Dedifferentiated amniotic fluid mesenchymal stem cell (primary cell): ENCODE results near the gene DLGAP3.

ENCODE experiments used
- DNase-seq: peaks from one replicate; pipeline ENCODE4 v3.0.0-alpha.2; 2016; ENCODE audit errors: extremely low spot score

DLGAP3 gene

DNA sequence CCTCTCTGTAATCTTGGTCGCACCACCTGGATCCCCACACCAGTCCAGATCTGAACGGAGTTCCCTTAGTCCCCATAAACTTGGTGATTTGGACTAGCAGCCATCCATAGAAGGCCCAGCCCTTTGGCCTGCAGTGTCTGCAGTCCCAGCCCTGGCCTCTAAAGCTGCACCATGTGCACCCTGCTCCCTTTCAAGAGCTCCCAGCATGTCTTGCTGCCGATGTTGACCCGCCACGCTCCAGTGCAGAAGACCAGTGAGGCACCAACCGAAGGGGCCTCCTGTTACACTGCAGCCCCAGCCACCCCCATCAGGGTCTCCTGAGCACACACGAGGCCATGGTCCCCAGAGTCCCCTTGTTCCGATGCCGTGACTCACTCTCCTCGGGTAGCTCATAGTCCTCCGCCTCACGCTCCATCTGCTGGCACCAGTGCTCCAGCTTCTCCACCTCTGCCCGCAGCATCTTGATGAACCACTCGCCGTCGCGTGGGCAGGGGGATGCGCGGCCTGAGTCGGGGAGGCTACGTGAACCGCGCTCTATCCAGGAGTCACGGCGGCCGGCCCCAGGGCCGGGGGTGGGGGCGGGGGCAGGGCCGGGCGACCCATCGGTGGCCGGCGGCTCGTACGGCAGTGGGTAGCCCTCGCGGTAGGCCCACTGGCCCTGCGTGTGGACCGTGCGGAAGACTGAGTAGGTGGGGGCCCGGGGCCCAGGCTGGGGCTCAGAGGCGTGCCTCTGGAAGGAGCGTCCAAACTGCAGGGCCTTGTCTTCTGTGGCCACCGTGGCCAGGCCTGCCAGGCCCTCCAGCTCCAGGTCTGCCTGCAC is 61.0 kb downstream of the DLGAP3 start:
- DNase-seq: no peak

DNA sequence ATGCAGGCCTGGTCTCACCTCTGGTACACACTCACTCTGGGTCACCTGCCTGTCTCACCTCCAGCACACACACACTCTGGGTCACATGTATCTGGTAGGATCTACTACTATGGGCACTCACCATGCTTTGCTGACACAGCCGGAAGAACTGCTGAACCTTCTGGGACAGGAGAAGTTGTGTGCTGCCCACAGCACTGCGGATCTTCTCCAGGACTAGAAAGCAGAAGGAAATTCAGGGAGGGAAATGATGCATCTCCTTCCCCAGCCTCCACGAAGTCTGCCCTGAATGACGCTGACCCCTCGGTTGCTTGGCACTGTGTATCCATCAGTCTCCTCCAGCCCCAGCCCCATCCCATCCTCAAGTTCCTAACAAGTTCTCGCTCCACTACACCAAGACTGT is 62.0 kb downstream of the DLGAP3 start:
- no peak for DNase-seq

DNA sequence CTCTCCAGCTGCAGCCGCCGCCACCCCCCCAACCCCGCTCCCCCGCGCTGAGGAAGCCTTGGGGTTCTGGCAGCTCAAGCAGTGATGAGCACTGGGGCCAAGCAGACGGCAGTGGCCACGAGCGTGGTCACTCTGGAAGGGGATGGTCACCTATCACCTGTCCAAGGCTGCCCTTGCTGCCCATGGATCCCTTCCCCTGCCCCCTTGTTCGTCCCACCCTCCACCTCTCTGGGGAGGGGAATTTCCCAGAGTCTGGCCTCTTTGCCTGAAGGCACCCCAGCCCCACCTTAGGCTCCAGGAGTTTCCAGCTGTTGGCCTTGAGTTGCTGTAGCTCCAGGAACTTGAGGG is 62.7 kb downstream of the DLGAP3 start:
- DNase-seq: no peak

DNA sequence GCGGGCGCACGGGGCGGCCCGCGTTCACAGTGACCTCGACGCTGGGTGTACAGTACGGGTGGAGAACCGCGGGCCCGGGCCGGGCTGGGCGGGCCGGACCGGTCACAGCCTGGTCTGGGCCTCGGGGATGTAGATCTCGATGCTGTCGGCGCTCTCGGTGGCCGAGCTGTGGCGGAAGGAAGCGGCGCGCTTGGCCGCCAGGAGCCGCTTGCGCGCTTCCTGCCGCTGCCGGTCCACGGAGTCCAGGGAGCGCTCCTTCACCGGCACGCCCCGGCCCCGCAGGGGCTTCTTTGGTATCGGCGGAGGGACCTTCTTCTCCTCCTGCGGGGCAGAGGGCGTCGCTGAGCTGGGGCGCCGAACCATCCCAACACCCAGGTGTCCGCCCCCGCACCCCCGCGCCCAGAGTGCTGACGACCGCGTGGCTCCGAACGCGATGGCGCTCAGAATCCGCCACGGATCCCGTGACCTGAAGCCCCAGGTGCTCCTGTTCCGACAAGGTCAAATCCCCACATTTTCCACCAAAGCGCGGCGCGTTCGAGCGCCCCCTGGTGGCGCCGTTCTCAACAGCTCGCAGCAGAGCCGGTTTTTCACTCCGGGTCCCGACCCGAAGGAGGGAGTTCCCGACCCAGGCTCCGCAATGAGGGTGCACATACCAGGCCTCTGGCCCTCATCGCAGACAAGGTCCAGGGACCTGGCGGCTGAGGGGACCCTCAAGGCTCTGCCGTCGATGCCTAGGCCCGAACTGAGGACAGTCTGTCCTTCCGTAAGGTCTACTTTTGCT is 63.3 kb downstream of the DLGAP3 start:
- DNase-seq: peak; percentile 44

DNA sequence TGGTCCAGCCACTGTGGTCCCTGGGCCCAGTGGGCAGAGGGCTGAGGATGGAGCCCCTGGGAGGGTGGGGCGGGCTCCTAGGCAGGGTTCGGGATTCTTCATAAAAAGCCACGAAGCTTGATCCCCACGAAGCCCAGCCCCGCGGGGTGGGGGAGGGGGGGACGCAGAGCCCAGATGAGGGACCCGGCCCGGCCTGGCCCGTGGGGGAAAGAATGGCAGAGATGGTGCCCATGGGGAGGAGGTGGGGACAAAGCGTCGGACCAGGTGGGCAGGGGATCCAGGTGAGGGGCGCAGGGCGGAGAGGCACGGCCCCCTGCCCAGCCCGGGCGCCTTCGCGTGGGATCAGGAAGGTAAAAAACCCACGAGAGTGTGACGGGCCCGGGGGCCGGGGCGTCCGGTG is 63.9 kb downstream of the DLGAP3 start:
- DNase-seq: no peak

DNA sequence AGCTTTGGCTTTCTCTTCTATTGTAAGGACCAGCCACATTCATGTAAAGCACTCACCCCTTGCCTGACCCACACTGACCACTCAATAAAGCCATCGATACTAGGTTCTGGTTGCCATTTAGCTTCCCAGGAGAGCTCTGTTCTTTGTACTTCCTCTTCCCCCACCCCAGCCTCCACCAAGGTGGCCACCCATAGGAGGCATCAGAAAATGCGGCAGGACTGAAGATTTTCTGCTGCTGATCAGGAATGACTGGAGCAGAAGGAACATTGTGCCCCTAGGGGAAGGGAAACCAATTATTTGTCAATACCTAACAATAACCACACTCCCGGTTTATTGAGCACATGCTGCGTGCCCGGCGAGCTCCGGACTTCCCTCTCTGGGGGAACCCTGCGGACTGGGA is 64.7 kb downstream of the DLGAP3 start:
- DNase-seq: no peak

DNA sequence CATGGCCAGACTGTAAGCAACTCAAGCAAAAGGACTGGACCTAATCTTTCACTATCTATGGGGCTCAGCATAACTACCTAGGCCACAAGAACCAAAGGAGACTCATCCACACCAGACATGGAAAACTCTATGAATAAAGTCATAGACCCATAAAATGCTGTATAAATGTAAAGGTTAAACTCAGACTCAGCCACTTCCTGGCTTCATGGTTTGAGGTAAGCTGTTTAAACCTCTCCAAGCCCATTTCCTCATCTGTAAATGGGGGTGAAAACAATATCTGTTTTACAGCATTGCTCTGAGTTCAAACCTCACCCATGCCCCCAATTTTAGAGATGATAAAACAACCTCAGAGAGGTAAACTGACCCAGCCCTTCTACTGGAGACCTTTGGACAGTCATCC is 65.9 kb downstream of the DLGAP3 start:
- no peak for DNase-seq

DNA sequence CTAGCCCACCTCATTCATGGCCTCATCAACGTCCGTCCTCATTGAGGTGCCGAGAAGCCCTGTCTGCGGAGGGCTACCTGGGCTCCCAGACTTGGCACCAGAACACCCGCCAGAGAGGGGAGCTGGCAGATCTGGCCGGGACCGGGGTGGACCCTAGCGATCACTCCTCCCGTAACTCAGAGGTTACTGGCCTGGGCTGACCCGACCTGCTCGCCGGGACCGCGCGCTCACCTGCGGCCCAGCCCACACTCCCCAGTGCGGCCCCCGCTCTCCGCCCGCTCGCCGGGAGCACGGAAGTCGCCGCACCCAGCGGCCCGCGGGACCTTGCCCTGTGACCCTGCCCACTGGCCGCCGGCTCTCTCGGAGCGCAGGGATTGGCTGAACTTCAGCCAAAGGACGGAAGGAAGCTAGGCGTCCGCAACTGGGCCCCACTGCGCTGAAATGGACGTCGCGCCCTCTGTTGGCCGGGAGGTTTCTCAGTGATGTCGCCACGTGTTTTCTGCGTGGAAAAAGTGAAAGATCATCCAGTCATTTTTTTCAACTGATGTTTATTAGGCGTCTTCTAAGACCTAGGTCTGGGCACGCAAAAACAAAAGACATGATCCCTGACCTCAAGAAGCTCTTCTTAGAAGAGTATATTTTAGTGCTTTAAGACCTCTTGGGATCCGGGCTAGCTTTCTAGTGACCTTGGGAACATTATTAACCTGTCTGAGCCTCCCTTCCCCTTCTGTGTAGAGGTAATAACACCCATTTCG is 69.8 kb downstream of the DLGAP3 start, which contains the start of gene SMIM12:
SMIM12 (minus strand) TSS at position 304 of the 755 bp plus-strand sequence. CDS start 3,772 bp downstream, outside the sequence.
- peak; percentile 94 for DNase-seq

DNA sequence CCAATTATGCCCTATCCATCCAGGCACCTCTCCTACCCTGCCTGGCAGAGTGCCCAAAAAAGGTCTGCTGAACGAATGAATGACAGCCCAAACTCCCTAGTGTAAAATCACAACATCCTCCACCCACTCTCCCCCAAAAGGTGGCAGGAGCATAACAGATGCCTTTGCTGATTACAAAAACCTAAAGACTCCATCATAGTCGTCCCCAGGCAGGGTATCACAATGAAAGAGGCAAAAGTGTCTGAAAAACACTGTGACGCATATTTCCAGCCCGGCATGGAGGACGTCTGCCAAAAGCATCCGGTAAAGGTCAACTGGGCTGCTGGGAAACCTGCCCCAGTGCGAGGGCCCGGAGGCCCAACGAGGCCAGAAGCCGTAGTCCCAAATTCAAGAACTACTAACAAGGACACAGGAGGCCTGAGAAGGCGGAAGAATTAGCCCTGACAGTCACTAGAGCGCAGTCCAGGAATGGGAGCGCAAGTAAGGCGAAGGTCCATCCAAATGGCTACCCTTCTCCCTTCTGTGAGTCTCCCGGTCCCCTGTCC is 70.5 kb downstream of the DLGAP3 start:
- DNase-seq: peak; percentile 17

DNA sequence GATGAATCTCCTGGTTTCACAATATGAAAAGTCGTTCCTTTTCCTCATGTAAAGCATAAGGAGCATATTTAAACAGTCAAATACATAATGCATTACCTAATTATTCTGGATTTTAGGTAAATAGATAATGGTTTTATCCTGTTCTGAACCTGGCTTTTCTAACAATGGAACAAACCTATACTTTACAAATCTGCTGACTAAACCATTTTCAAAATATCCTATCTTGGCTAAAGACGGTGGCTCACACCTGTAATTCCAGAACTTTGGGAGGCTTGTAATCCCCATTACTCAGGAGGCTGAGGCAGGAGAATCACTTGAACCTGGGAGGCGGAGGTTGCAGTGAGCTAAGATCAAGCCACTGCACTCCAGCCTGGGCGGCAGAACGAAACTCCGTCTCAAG is 72.8 kb downstream of the DLGAP3 start:
- DNase-seq: no peak

DNA sequence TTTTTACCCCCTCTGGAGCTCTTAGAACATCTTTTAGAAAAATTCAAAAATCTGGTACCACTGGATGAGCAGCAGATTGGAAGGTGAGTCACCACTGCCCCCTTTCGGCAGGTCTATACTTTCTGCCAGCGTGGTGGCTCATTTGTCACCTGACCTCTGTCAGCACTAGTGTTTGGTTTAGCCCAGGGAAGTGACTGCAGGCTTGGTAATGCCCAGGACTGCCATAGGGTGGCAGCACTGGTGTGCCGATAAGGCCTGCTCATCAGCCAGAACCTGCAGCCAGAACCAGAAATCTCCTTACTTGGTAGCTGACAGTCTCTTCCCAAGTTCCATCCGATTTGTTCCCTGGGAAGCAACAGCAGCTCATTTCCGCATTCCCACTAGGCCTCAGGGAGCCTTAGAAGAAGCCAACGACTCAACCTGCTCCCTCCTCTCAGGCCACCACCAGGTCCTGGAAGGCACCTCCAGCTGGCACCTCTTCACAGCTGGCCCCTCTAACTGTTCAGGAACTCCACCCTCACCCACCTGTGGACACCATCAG is 76.7 kb downstream of the DLGAP3 start:
- DNase-seq: peak; percentile 90

DNA sequence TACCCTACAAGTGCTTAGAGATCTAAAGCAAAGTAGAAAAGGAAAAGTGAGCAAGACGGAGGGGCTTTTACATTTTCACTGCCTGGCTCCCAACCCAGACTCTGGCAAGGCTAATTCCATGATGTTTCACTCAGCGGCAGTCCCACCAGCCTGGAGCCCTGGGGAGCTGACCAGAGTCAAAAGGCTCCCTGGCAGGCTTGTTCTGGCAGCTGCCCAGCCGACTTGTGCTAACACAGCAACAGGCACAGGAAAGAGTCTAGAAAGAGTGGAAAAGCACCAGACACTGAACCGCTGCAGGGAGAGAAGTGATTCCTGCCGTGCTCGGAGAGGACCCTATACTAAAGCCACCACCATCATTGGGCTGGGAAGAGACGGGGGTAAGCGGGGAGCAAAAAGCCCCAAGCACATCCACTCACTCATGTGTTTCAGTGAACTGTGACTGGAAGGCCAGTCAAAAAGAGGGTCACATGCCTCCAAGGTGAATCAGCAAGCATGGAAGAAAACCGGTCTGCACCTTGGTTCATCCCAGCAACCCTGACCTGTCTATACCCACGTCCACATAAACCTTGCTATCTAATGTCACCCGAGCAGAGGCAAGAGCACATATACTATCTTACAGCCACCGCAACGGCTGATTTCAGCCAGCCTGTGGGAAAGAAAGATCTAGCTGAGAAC is 77.9 kb downstream of the DLGAP3 start:
- no peak for DNase-seq

DNA sequence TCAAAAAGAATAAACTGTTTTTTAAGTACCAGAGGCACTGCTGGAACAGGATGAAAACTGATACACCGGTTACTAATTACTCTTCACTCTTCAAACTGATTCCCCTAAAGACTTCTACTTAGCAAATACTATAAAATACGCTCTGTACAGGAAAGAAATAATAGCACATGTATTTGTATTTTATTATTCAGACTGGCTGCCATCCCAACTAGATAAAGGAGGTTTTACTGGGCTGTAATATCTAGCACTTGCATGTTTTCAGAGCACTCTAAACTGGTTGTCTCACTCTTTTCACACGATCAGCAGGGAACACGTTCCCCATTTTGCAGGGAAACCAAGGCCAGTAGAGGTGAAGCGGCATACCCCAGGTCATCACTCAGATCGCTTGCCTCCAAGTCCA is 79.1 kb downstream of the DLGAP3 start:
- no peak for DNase-seq

DNA sequence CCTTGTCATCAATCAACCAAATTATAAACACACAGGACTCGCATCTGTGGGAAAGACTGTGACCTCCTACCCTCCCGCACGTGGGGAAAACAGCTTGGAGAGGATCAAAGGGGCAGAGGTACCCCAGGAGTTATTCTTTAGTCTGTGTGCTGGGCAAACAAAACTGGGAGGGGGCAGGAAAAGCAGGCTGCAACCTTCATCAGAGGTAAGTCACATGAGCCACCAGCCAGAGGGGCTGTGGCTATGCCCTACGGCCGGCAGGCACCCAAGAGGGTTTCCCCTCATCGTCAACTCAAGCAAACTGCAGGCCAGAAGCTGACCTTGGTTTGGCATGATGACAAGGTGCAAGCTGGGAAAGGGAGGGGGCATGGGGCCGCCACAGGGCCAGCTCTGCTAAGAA is 82.4 kb downstream of the DLGAP3 start:
- DNase-seq: no peak

DNA sequence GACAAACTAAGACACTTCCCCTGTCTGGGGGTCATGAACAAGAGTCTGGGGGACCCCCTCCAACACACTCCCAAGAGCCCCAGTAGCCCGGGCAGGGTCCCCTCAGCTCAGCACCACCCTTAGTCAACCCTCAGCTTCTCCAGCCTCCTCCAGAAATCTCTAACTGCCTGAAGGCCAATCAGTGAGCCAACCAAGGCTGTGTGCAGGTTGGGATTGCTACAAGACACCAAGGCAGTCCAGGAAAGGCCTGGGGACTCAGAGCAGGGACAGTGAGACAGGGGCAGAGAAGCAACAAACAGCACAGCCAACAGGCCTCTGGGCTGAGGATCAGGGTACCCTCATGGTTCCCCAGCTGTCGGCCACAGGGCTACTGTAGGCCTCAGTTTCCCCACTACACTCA is 83.2 kb downstream of the DLGAP3 start:
- DNase-seq: no peak

DNA sequence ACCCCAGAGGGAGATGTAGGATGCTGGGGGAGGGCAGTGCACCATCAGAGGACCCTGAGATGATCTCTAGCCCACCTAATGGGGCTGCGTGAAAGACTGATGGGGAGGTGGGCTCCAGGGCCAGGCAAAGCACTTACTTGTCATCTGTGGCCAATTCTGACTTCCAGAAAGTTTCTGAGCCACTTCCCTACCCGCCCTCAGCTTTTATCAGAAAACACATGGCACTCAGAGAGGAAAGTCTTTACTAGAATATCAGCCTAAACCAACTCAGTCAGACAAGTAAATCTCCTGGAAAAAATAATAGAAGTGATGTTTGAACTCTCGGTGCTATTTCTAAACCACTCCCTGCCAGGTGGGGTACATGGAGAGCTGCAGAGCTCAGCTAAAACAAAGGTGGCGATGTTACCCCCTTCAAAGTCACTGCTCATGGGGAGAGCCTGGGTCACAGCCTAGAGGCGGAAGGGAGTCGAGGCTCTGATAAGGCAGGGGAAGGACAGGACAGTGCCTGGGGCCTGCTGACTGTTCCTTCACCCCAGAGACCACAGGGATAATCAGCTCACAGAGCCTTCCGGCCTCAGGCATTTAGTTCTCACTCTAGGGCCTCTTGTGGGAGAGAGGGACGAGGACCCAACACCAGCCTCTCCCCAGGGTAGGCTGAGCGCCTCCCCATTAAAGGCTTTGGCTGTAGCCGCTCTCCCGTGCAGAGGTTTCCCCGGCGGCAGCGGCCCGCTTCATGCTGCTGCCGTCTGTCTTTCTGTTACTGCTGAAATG is 84.1 kb downstream of the DLGAP3 start:
- DNase-seq: no peak

DNA sequence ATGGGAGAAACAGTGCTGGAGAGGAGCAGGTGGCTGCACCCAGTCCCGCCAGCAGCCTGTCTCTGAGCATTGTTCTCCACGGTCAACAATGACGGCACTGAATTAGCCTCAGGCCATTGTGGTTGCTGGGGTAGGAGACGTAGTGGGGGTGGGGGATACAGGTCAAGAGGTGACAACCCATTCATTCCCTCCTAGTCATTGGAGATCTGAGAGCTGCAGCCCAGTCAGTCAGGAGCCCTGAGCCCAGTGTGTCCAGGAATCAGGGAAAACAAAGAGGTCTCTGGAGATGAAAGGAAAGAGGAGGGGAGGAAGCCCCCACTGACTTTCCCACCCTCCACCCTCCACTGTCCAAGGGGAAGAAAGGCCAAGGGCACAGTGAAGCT is 85.2 kb downstream of the DLGAP3 start:
- DNase-seq: no peak

DNA sequence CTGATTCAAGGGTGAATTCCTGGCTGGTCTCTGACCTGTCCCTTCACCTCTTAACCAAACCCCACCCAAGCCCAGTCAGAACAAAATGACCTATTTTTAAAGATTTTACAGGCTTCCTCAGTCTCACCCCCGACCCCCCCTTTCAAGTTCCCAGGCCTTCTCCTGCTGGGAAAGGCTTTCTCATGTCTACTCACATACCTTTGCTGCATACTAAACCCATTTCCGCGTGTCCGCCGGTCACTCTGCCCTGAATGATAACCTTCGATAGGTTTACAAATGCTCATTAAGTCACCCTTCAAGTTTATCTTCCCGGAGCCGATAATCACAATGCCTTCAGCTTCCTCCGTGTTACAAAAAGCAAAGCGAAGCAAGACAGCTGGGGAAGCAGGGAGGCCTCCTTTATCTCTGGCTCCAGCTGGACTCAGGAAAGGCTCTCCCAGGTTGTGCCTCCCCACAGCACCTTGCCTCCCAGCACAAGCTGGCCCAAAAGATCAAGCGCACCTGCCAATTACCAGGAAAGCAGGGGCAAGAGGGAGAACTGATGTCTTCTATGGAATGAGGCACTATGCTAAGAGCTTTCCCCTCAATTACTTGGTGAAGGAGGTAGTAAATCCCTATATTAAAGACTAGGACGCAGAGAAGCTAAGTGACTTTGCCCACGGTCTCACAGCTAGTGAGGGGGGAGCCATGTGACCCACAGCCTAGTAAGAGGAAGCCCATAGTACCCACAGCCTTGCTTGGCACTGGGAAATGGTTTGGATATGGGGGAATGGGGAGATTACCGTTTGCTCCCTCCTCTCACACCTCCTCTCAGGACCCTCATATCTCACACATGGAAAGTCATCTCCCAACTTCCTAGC is 85.8 kb downstream of the DLGAP3 start:
- DNase-seq: no peak

DNA sequence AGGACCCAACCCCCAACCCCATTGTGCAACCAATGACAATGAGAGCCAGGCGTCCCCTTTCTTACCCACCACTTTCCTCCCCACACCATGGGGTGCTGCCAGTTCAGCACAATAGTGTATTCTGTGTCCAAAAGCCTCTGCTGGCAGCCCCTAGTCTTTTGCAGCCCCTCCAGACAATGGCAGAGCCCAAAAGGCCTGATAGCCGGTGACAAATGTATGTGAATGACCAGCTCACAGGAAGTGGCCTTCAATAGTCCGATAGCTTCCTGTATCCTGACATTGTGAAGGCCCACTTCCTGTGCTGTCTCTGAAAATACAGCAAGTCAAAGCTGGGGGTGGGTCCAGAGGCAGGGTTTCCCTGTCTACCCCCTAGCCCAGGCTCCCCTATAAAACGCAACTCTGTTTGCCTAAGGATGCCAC is 86.5 kb downstream of the DLGAP3 start:
- no peak for DNase-seq

DNA sequence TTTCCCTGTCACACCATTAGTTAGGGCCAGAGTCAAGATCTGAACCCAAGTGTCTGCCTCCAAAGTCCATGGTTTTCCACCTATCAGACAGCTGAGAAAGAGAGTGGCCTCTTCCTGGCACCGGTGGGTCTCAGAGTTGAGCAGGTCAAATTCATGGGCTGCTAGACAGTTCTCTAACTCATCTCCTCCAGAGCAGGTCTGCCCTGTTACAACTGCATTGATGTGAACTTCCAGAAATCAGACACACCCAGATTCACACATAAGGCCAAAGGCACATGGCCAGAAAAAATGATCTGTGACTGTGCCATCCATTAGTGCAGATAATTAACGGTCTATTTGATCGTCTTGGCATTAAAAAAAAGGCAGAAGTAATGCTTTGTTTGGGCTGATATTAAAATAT is 87.4 kb downstream of the DLGAP3 start:
- DNase-seq: no peak
